ENCODE results near the gene FASTKD1. TPM values are rescaled to one million over a fixed set of nuclear protein-coding genes. Genes with fewer than 3 reads are reported as not detected.

FASTKD1 gene
- total RNA-seq, 1 experiment from 2014 or later: 37.6 TPM

DNA sequence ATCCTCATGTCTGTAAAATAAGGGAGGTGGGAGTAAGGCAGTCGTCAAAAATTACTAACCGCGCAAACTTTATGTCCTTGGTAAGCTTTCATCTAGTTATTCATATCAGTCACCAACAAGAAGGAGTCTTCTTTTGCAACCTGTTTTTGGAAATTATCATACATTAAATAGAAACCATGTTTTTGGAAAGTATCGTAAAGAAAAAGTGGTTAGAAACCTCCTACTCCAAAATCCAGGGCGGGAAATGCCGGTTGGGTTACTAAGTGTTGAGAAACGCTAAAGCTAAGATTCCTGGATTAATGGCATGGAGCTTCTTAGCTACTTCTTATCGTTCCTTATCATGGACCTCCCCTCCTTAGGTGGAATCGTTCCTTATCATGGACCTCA is 93.6 kb downstream of the FASTKD1 start:
- ATAC-seq (no peak), DNase-seq (ENCODE audit: low read depth, low spot score) (no peak)
- ChIA-PET POLR2A (no interaction called here), RAD21 (ENCODE audit: low non-redundant PET in 1 of 2, low total read pairs in 2 of 2, uncharacterized antibody in 2 of 2, unreplicated experiment in 2 of 2) (no interaction called here), CTCF (interaction anchor here (1.0 to 1.3 kb wide), 2 partner anchors 11 to 345 kb away, joined by 3 read pairs; partner anchors contain the start of gene METTL5)
- intact Hi-C loops (cut with micrococcal nuclease): no loop called here
- H3K36me3 ChIP-seq (ENCODE audit: control insufficient read depth in 1 of 2, insufficient read depth in 2 of 2, low read length in 2 of 2): no peaks in the 10 kb centered on the region
- peaks cover 0 to 12% of the 10 kb centered on the region in 2 experiments; a peak in 1 of 4 replicates for H3K4me1 ChIP-seq (ENCODE audit: control insufficient read depth in 1 of 2, insufficient read depth in 2 of 2, low read length in 2 of 2)
- H4K20me1 ChIP-seq (ENCODE audit: insufficient read depth): no peaks in the 10 kb centered on the region
- H3K4me2 ChIP-seq (ENCODE audit: low read length): peak overlapping the region; percentile 75
- no peaks in the 10 kb centered on the region; the same call in 1 of the 2 replicates for H3K79me2 ChIP-seq (ENCODE audit: insufficient read depth, low read length)
- no TSS peak for BruUV-seq (replicated peaks)
- H2AFZ ChIP-seq (ENCODE audit: low read depth, low read length, poor library complexity, severe bottlenecking): no peak overlapping the region
- H3K9me2 ChIP-seq (ENCODE audit: insufficient read depth): no peaks in the 10 kb centered on the region
- H3K9me3 ChIP-seq (ENCODE audit: control insufficient read depth in 1 of 2, insufficient read depth in 1 of 2, low read depth in 1 of 2, low read length in 2 of 2): no peaks in the 10 kb centered on the region
- no peaks in the 10 kb centered on the region for H3K27me3 ChIP-seq (ENCODE audit: insufficient read depth, low read length)
- TF ChIP-seq EGR1 (IDR thresholded peaks at IDR 0.05; ENCODE audit: low read depth): no peak
- no peak for TF ChIP-seq POLR2A (IDR thresholded peaks at IDR 0.05; ENCODE audit: borderline replicate concordance, extremely low read depth, insufficient read depth, insufficient read length)
- no peak overlapping the region for H3K27ac ChIP-seq (ENCODE audit: low read depth, low read length)
- peak overlapping the region; percentile 63 for H3K9ac ChIP-seq (ENCODE audit: low read length)
- peak overlapping the region; percentile 54 to 68 for H3K4me3 ChIP-seq (replicated peaks in 1 of 2; ENCODE audit: low read depth in 1 of 2, low read length in 2 of 2)

Other genes starting within 250 kb of the FASTKD1 start
- 0.20 TPM for gene LRP2, start 211.3 kb downstream of the FASTKD1 start, total RNA-seq (2021; ENCODE audit: unreplicated experiment)
- gene BBS5, start 94.4 kb downstream of the FASTKD1 start, total RNA-seq (2021; ENCODE audit: unreplicated experiment): 4.6 TPM
- 0.15 TPM for gene KLHL41, start 64.2 kb downstream of the FASTKD1 start, total RNA-seq (2021; ENCODE audit: unreplicated experiment)
- 55.3 TPM for gene PPIG, start 10.5 kb upstream of the FASTKD1 start, total RNA-seq (2021; ENCODE audit: unreplicated experiment)
- gene CFAP210, start 120.5 kb upstream of the FASTKD1 start, total RNA-seq (2021; ENCODE audit: unreplicated experiment): not detected
- 2.8 TPM for gene PHOSPHO2, start 120.6 kb upstream of the FASTKD1 start, total RNA-seq (2021; ENCODE audit: unreplicated experiment)
- gene KLHL23, start 160.0 kb upstream of the FASTKD1 start, total RNA-seq (2021; ENCODE audit: unreplicated experiment): 27.8 TPM
- gene SSB, start 225.0 kb upstream of the FASTKD1 start, total RNA-seq (2021; ENCODE audit: unreplicated experiment): 117 TPM

All from HCT116 (cell line).